Neural cell (in vitro differentiated cells): ENCODE data around the gene HOXB6. TPM values are rescaled to one million over a fixed set of nuclear protein-coding genes. Genes with fewer than 3 reads are reported as not detected.

ENCODE experiments used
- H2AFZ ChIP-seq: fragments of 200-600, 300-800 bp; sonication (generic), shearing (Covaris generic); 2 replicates; pipeline ENCODE4 v1.6.0; 2014; ENCODE audit warnings: low read depth, mild to moderate bottlenecking, antibody characterized with exemption, low read length, moderate library complexity
- H3F3A ChIP-seq: fragments of 200-600 bp; shearing (Covaris generic); 2 replicates; pipeline ENCODE4 v1.6.1; 2016; ENCODE audit warnings: mild to moderate bottlenecking, moderate library complexity, mixed read lengths, antibody characterized with exemption, low read length; ENCODE audit not compliant: insufficient read depth, poor library complexity, severe bottlenecking
- H3K27ac ChIP-seq: fragments of 200-600, 300-800 bp; sonication (generic), shearing (Covaris generic); 2 replicates; pipeline ENCODE4 v1.5.1; 2014; ENCODE audit warnings: mild to moderate bottlenecking, low read length, moderate library complexity
- H3K27me3 ChIP-seq: fragments of 300-800, 200-600 bp; sonication (generic), shearing (Covaris generic); 2 replicates; pipeline ENCODE4 v1.6.0; 2014; ENCODE audit warnings: mild to moderate bottlenecking, low read depth, low read length, moderate library complexity; ENCODE audit not compliant: insufficient read depth
- H3K36me3 ChIP-seq: fragments of 300-800, 200-600 bp; sonication (generic), shearing (Covaris generic); 2 replicates; pipeline ENCODE4 v1.5.1; 2014; ENCODE audit warnings: mild to moderate bottlenecking, antibody characterized with exemption, low read length, moderate library complexity; ENCODE audit not compliant: insufficient read depth
- H3K4me2 ChIP-seq: fragments of 300-800, 200-600 bp; sonication (generic), shearing (Covaris generic); 2 replicates; pipeline ENCODE4 v1.6.0; 2014; ENCODE audit warnings: mild to moderate bottlenecking, low read length
- H3K4me3 ChIP-seq: fragments of 300-800, 200-600 bp; sonication (generic), shearing (Covaris generic); 2 replicates; pipeline ENCODE4 v1.5.1; 2014; ENCODE audit warnings: mild to moderate bottlenecking, low read length, moderate library complexity
- H3K79me2 ChIP-seq: fragments of 200-600 bp; shearing (Covaris generic); replicated peaks from 2 replicates; pipeline ENCODE4 v1.6.0; 2014; ENCODE audit warnings: mild to moderate bottlenecking, low read length, moderate library complexity; ENCODE audit not compliant: insufficient read depth
- H3K9ac ChIP-seq: fragments of 300-800, 200-600 bp; sonication (generic), shearing (Covaris generic); 2 replicates; pipeline ENCODE4 v1.6.1; 2016; ENCODE audit warnings: mild to moderate bottlenecking, low read length, mixed read lengths
- H3K9me2 ChIP-seq: fragments of 200-600 bp; shearing (Covaris generic); 2 replicates; pipeline ENCODE4 v1.6.1; 2016; ENCODE audit warnings: mild to moderate bottlenecking, low read length, mixed read lengths; ENCODE audit not compliant: insufficient read depth
- H3K9me3 ChIP-seq: fragments of 200-600, 300-800 bp; sonication (generic), shearing (Covaris generic); 2 replicates; pipeline ENCODE4 v1.6.1; 2016; ENCODE audit warnings: mild to moderate bottlenecking, mixed run types, low read length, moderate library complexity, mixed read lengths
- H4K20me1 ChIP-seq: fragments of 200-600 bp; shearing (Covaris generic); 2 replicates; pipeline ENCODE4 v1.6.1; 2016; ENCODE audit warnings: mild to moderate bottlenecking, mixed run types; ENCODE audit not compliant: insufficient read depth
- CTCF ChIP-seq: fragments of 450-650 bp; IDR thresholded peaks from 2 replicates; pipeline ENCODE4 v1.5.1; 2014; ENCODE audit warnings: antibody characterized with exemption, mild to moderate bottlenecking, moderate library complexity; ENCODE audit not compliant: poor library complexity, severe bottlenecking
- EP300 ChIP-seq: fragments of 450-650 bp; conservative IDR thresholded peaks from 2 replicates; pipeline ENCODE4 v1.6.1; 2014; ENCODE audit warnings: antibody characterized with exemption, mild to moderate bottlenecking, moderate library complexity; ENCODE audit not compliant: poor library complexity, severe bottlenecking
- EZH2 ChIP-seq: fragments of 200-600, 300-800 bp; shearing (Covaris generic), sonication (generic); IDR thresholded peaks from 2 replicates; pipeline ENCODE4 v1.6.1; 2014; ENCODE audit warnings: antibody characterized with exemption, low read length, borderline replicate concordance, mild to moderate bottlenecking; ENCODE audit not compliant: insufficient read depth, poor library complexity, severe bottlenecking
- MXI1 ChIP-seq: fragments of 450-650 bp; conservative IDR thresholded peaks from 2 replicates; pipeline ENCODE4 v1.6.1; 2014; ENCODE audit warnings: antibody characterized with exemption, mild to moderate bottlenecking; ENCODE audit not compliant: poor library complexity, severe bottlenecking
- POLR2AphosphoS5 ChIP-seq: IDR thresholded peaks from 2 replicates; pipeline ENCODE4 v1.6.1; 2012
- RAD21 ChIP-seq: fragments of 450-650 bp; conservative IDR thresholded peaks from 2 replicates; pipeline ENCODE4 v1.6.1; 2014; ENCODE audit warnings: antibody characterized with exemption, mild to moderate bottlenecking, moderate library complexity
- REST ChIP-seq: IDR thresholded peaks from 2 replicates; pipeline ENCODE4 v1.6.1; 2012; ENCODE audit warnings: borderline replicate concordance
- SMC3 ChIP-seq: fragments of 450-650 bp; conservative IDR thresholded peaks from 2 replicates; pipeline ENCODE4 v1.6.1; 2014; ENCODE audit warnings: antibody characterized with exemption, mild to moderate bottlenecking, moderate library complexity; ENCODE audit not compliant: poor library complexity
- TAF1 ChIP-seq: IDR thresholded peaks from 2 replicates; pipeline ENCODE4 v1.6.1; 2012; ENCODE audit warnings: low read depth
- polyA plus RNA-seq: library from polyadenylated mRNA; depleted of rRNA; stranded (reverse); fragments of >200 nt; gene quantifications from 2 replicates; pipeline ENCODE4 v1.2.3, GENCODE V29; 2014

HOXB6 gene
- polyA plus RNA-seq, 1 donor from 2014 or later, result not detected

GRCh38 chr17:48587276-48588073, 17.3 kb downstream of the HOXB6 start:
- peaks cover 100% of the 10 kb centered on the region for H3K27me3 ChIP-seq
- H3K9me2 ChIP-seq, result no peaks in the 10 kb centered on the region
- H3K4me3 ChIP-seq, result no peak overlapping the region
- no peaks in the 10 kb centered on the region for H3F3A ChIP-seq
- H4K20me1 ChIP-seq, result no peaks in the 10 kb centered on the region
- H3K36me3 ChIP-seq, result no peaks in the 10 kb centered on the region
- no peak overlapping the region for H3K4me2 ChIP-seq
- peaks cover 8% of the 10 kb centered on the region for H3K9me3 ChIP-seq
- H2AFZ ChIP-seq, result no peak overlapping the region
- H3K27ac ChIP-seq, result no peak overlapping the region
- TF ChIP-seq SMC3, result no peak
- no peak overlapping the region for H3K9ac ChIP-seq
- no peaks in the 10 kb centered on the region for H3K79me2 ChIP-seq

GRCh38 chr17:48586355-48587258, 18.2 kb downstream of the HOXB6 start:
- H4K20me1 ChIP-seq, result no peaks in the 10 kb centered on the region
- H3K9ac ChIP-seq, result no peak overlapping the region

DNA sequence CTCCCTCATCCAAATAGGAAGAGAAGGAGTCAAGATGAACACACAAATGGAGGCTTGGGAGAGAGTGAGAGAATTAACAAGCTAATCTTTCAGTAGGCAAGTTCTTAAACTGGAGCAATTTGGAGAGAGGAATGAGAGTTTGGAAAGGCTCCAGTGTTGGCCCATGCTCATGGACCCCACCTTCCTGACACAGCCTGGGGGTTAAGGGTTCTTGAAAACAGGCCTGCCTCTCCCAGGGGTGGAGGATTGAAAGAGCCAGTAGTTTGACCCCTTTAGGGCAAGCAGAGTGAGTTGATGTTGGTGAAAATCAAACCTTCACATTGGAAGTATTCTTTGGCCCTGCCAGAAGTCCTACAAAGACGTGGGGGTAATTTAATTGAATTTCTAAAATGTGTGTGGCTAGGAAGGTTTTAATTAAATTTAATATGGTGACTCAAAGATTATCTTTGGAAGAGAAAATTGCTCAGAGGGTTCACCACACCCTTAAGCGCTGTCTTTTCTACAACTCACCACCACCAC, 20.5 kb downstream of the HOXB6 start:
- no peak overlapping the region for H3K4me2 ChIP-seq
- H3K27ac ChIP-seq, result no peak overlapping the region
- H4K20me1 ChIP-seq, result no peaks in the 10 kb centered on the region
- H3K4me3 ChIP-seq, result no peak overlapping the region
- H3K36me3 ChIP-seq, result no peaks in the 10 kb centered on the region
- no peaks in the 10 kb centered on the region for H3F3A ChIP-seq
- no peak overlapping the region for H2AFZ ChIP-seq
- H3K9ac ChIP-seq, result no peak overlapping the region
- H3K27me3 ChIP-seq, result peaks cover 100% of the 10 kb centered on the region
- no peaks in the 10 kb centered on the region for H3K9me2 ChIP-seq
- peaks cover 8% of the 10 kb centered on the region for H3K9me3 ChIP-seq
- no peaks in the 10 kb centered on the region for H3K79me2 ChIP-seq
- TF ChIP-seq EP300 (no peak), REST (no peak), TAF1 (no peak), POLR2AphosphoS5 (no peak), CTCF (no peak), MXI1 (no peak), RAD21 (no peak), EZH2 (no peak), SMC3 (no peak)

More at GRCh38 chr17:48586355-48587258, 18.2 kb downstream of the HOXB6 start:
- Histone ChIP-seq H3K4me3 (no peak overlapping the region), H3K9me3 (peaks cover 8% of the 10 kb centered on the region), H3K9me2 (no peaks in the 10 kb centered on the region), H3K79me2 (no peaks in the 10 kb centered on the region), H3F3A (no peaks in the 10 kb centered on the region), H3K27ac (no peak overlapping the region), H3K27me3 (peaks cover 100% of the 10 kb centered on the region), H2AFZ (no peak overlapping the region), H3K36me3 (no peaks in the 10 kb centered on the region), H3K4me2 (no peak overlapping the region)
- TF ChIP-seq POLR2AphosphoS5 (no peak), EZH2 (no peak)
